ENCODE results near the gene FAM9C.
A peak's percentile ranks its signal among the peaks of the same experiment; 100 is the strongest.

Gene FAM9C

GRCh38 chrX:13080128-13080795, 35.8 kb upstream of the FAM9C start:
- TF ChIP-seq ZNF791 (tag by site-specific recombination; IDR thresholded peaks at IDR 0.05) (no peak), INSM2 (tag by site-specific recombination; IDR thresholded peaks at IDR 0.05) (no peak), ZSCAN5A (tag by site-specific recombination; IDR thresholded peaks at IDR 0.05) (no peak), ZNF677 (tag by site-specific recombination; IDR thresholded peaks at IDR 0.05) (no peak), ZNF513 (tag by site-specific recombination; IDR thresholded peaks at IDR 0.05) (no peak), ZBTB6 (tag by site-specific recombination; IDR thresholded peaks at IDR 0.05) (no peak), ZNF19 (tag by site-specific recombination; IDR thresholded peaks at IDR 0.05; ENCODE audit: low read depth) (no peak), ZNF423 (tag by site-specific recombination; IDR thresholded peaks at IDR 0.05) (no peak), ZNF670 (tag by site-specific recombination; IDR thresholded peaks at IDR 0.05; ENCODE audit: low read depth) (no peak)
- H3K4me3 ChIP-seq (ENCODE audit: low read depth, low read length): no peak overlapping the region
- no peak overlapping the region for H3K27ac ChIP-seq (ENCODE audit: extremely low read depth, low read depth, low read length)
- POLR2A ChIA-PET: no interaction called here
- peaks cover 7% of the 10 kb centered on the region for H3K4me1 ChIP-seq (ENCODE audit: control insufficient read depth, insufficient read depth, low read length)
- H3K9me3 ChIP-seq (ENCODE audit: control insufficient read depth, insufficient read depth, low read depth, low read length): no peaks in the 10 kb centered on the region
- H3K36me3 ChIP-seq (ENCODE audit: control insufficient read depth in 2 of 2, insufficient read depth in 1 of 2, low read length in 2 of 2): no peaks in the 10 kb centered on the region
- CTCF ChIA-PET: interaction anchor here (0.6 kb wide), 1 partner anchor 94 kb away, joined by 3 read pairs; no protein-coding TSS in a partner anchor

- Histone ChIP-seq H3K4me1 (ENCODE audit: control insufficient read depth, insufficient read depth, low read length) (peaks cover 7% of the 10 kb centered on the region), H3K9me3 (ENCODE audit: control insufficient read depth, insufficient read depth, low read depth, low read length) (no peaks in the 10 kb centered on the region), H3K4me3 (ENCODE audit: low read depth, low read length) (no peak overlapping the region), H3K36me3 (ENCODE audit: control insufficient read depth in 2 of 2, insufficient read depth in 1 of 2, low read length in 2 of 2) (no peaks in the 10 kb centered on the region), H3K27ac (ENCODE audit: extremely low read depth, low read depth, low read length) (peak overlapping the region; percentile 66)
- POLR2A ChIA-PET: no interaction called here
- CTCF ChIA-PET: interaction anchor here (0.8 kb wide), 1 partner anchor 409 kb away, joined by 4 read pairs; no protein-coding TSS in a partner anchor
- no peak for TF ChIP-seq ZNF280C (tag by site-specific recombination; IDR thresholded peaks at IDR 0.05)
- no peak for TF ChIP-seq ZNF169 (tag by site-specific recombination; IDR thresholded peaks at IDR 0.05)
- no peak for TF ChIP-seq ZNF792 (tag by site-specific recombination; IDR thresholded peaks at IDR 0.05)
- no peak for TF ChIP-seq ZNF223 (tag by site-specific recombination; IDR thresholded peaks at IDR 0.05)
- TF ChIP-seq ZNF600 (tag by site-specific recombination; IDR thresholded peaks at IDR 0.05): no peak
- no peak for TF ChIP-seq PATZ1 (tag by site-specific recombination; IDR thresholded peaks at IDR 0.05)
- TF ChIP-seq ZNF561 (tag by site-specific recombination; IDR thresholded peaks at IDR 0.05; ENCODE audit: borderline replicate concordance): no peak
- no peak for TF ChIP-seq ZBTB20 (tag by site-specific recombination; IDR thresholded peaks at IDR 0.05)
- TF ChIP-seq ZNF701 (tag by site-specific recombination; IDR thresholded peaks at IDR 0.05): no peak
- TF ChIP-seq HOXA7 (CRISPR knock-in tag; IDR thresholded peaks at IDR 0.05; ENCODE audit: borderline replicate concordance): no peak
- no peak for TF ChIP-seq ZNF549 (tag by site-specific recombination; IDR thresholded peaks at IDR 0.05)
- TF ChIP-seq ZNF274 (IDR thresholded peaks at IDR 0.05; ENCODE audit: low read length): no peak
- TF ChIP-seq ZNF274 (tag by site-specific recombination; IDR thresholded peaks at IDR 0.05; ENCODE audit: borderline replicate concordance): no peak
Observed at GRCh38 chrX:13078739-13079444, 34.5 kb upstream of the FAM9C start.
